ENCODE data around the gene DCDC2C.

- TF ChIP-seq CTCF (IDR thresholded peaks at IDR 0.05) (no peak), POLR2AphosphoS5 (IDR thresholded peaks at IDR 0.05; ENCODE audit: low read depth, low read length) (no peak), SIN3A (IDR thresholded peaks at IDR 0.05; ENCODE audit: borderline replicate concordance, insufficient read depth, low read depth, low read length) (no peak)
These were observed 29.1 kb upstream of the DCDC2C start for GRCh38 chr2:3674066-3674845.

Measured in Panc1 (cell line).